GM21737 (cell line): Measurements from ENCODE around the gene CASS4.

Experiments
- ATAC-seq: cut with Tn5 transposase; IDR thresholded peaks from one replicate; pipeline ENCODE4 v1.9.1; 2021; ENCODE audit warnings: mild to moderate bottlenecking, moderate library complexity; ENCODE audit not compliant: unreplicated experiment

CASS4 gene

DNA sequence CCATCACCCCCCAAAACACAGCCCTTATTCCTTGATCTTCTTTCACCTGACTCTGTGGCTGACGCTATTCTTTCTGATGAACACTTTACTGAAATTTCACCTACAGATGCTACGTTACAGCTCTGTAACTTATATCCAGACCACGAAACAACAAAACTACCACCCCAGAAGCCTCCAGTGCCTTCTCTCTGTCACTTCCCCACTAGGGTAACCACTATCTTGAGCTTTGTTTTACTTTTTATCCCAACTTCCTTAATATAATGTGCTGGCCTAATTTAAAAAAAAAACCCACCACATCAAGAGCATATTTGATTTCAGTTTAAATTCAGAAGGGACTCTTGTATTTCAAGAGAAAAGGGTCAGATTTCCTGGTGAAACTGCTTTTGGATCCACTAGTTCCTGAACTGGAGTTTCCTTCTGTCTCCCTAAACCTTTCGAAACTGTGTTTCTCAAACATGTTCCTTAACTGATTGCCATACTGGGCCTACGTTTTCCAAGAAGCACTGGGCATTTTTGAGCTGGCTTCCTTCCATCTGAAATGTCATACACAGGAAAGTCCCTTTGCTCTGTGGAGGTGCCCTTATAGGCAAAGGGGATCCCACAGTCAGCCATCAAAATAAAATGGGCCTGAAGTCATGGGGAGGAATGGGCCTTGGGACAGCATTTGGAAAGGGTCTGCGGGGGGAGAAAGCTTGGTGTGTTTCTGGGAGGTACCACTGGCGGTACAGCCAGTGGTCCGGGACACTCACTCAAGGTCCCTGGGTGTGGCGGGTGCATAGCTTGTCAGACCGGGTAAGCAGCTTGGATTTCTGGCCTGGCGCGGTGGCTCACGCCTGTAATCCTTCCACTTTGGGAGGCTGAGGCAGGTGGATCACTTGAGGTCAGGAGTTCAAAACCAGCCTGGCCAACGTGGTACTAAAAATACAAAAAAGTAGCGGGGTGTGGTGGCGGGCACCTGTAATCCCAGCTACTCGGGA, 30.6 kb downstream of the CASS4 start:
- ATAC-seq = no peak

DNA sequence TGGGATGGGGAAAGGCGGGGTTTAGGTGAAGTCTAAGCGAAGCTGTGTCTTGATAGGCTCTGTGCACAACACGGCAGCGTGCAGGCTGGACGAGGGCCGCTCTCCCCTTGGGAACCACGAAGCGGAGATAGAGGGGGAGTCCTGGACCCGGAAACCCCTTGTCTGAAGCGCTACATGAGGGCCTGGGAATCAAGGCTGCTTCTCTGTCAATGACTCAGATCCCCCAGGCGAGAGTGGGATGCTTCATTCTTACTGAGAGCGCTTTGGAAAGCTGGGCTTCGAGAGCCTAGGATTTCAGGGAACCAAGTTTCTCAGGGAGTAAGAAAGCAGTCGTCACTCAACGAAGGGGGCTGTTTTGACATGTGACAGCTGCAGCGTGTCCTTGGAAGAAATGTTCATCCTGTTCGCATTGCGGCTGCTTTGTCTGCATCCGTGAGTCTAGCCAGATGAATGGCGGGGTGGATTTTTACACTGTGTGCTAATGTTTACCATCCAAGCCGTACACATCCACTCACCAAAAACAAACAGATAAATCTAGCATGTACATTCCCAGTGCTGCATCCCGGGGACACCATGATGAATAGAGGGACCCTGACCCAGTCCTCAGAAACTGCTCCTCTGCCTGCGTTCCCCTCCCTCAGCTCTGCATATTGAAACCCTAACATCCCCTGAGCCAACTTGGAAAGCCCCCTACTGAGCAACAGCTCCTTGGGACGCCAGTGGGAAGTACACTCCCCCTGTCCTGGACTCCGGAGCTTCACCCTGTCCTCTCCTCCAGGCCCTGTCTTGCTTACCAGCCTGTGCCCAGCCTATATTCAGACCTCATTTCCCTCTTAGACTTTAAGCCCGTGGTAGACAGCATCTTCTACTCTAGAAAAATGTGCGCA, 31.8 kb downstream of the CASS4 start:
- ATAC-seq = no peak

DNA sequence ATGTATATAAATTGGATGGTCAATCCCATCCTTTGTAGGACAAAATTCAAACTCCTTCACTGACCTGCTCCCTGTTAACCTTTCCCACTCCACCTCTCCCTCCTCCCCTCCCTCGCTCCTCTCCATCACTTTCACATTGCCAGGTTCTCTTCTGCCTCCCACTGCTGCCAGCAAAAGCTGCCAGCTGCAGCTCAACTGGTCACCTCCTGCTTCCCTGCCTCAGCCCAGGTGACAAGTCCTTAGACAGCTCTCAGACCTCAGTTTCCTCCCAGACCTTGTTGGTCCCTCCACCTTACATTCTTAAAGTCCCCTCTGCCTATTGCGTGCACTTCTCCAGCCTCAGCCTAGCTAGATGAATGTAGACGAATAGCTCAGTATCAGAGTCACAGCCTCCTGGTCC, 33.1 kb downstream of the CASS4 start:
- ATAC-seq = no peak

DNA sequence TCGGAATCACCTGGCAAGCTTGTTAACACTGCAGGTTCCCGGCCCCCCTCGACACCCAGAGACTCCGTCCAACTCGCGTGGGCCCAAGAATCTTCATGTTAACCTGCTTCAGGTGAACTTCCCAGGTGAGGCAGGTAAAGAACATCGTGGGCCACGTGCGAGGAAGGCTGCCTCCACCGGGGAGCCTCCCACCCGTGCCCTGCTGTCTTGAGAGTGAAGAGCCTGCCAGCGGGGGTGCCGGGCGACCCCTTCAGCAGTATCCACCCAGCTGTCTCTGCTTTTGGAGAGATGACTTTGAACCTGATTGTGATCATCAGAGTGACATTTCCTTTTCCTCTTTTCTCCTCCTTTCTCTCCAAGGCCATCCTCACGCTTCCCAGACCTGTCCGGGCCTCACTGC, 33.5 kb downstream of the CASS4 start:
- ATAC-seq = no peak

DNA sequence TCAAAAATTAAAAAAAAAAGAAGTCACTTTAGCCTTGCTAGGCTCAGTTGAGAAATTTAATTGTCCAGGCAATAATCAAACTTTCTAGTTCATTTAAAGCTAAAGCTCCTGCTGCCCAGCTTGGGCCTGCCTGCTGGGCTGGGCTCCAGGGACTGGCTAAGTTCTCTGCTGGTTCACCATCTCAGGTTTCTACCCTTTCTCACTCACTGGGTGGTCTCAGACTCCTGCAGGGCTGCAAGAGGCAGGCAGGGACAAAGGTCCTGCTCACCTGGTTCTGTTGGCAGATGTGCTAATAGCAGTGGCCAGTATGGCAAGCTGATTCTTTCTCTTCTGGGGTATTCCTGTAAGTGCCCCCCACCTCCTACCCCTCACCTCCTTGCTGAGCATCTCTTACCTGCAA, 35.2 kb downstream of the CASS4 start:
- no peak for ATAC-seq

DNA sequence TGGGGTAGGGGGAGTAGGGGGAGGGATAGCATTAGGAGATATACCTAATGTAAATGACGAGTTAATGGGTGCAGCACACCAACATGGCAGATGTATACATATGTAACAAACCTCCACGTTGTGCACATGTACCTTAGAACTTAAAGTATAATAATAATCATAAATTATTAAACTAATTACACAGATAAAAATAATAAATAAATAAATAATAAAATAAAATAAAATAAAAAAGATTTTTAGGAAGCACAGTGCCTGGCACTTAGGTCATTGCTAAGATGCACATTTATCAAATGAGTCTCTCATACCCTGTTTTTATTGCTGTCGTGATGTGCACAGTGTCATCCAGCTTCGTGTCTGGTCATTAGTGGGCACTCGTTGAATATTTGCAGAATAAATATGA, 37.4 kb downstream of the CASS4 start:
- no peak for ATAC-seq

DNA sequence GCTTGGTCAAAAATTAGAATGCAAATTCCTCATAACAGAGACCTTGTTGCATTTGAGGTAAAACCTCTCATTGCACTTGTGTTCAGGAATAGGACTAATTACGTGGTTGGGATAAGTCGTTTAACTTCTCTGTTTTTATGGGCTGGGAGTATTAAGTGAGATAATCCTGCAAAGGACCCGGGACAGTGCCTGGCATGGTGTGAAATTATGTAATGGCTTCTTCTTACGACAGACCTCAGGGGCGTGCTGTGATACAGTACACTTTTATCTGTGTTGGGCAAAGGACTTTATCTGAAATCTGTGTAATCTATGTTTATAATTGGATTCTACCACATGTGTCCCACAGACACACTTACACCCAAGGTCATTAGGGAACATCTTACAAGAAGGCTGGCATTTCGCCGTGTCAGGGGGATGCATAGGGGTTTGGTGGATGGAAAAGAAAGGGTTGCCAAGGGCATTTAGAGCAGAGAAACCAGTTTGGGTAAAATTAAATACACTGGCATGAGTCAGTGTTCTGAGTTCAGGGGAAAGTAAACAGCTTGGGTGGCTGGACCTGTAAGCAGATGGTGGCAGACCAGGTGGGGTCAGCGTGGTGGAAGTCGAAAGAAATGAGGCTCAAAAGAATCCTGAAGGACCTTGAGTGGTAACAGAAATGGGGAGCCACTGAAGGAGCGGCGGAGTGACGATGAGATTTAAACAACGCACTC, 39.2 kb downstream of the CASS4 start:
- ATAC-seq = no peak

DNA sequence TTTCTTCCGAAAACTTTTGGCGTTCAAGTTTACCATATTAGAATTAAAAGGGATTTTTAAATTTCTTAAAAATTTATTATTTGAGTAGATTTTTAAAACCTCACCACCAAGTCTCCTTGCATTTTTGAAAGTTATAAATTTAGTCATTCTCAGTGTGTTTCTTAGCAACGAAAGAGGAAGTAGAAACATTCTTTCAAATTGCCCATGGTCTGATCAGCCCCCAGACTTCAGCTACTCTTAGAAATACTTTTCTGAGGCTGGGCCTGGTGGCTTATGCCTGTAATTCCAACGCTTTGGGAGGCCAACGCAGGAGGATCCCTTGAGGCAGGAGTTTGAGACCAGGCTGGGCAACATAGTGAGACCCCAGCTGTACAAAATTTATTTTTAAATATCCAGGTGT, 41.3 kb downstream of the CASS4 start:
- ATAC-seq = peak; percentile 57

DNA sequence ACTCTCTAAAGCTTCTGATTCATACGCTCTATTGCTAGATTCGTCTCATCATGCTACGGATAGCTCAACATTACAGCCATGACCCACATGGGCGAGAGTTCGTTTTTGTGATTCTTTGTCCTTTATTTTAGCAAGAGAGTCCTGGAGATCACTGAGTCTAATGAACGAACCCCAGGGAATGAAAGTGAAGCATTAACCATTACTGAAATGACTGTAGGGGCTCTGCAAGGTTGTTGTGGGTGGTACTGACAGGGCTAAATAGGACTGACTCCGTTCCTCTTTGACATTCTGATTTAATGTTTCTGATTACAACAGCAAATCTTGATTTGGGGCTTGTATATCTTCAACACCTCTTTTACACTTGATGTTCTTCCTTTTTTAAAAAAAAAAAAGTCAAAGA, 42.7 kb downstream of the CASS4 start:
- ATAC-seq = peak; percentile 71

DNA sequence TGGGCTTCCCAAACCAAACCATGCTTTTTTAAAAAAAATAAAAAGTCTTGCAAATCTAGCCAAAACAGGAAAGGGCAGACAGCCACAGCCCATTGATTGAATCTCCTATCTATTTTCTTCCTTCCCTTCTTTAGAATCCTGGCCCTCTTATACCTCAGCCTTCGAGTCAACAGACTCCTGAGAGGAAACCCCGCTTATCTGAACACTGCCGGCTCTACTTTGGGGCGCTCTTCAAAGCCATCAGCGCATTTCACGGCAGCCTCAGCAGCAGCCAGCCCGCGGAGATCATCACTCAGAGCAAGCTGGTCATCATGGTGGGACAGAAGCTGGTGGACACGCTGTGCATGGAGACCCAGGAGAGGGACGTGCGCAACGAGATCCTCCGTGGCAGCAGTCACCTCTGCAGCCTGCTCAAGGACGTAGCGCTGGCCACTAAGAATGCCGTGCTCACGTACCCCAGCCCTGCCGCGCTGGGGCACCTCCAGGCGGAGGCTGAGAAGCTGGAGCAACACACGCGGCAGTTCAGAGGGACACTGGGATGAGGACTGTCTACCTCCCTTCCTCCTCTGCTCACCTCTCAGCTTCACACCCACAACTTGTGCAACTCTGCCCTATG, 46.3 kb downstream of the CASS4 start:
- no peak for ATAC-seq

DNA sequence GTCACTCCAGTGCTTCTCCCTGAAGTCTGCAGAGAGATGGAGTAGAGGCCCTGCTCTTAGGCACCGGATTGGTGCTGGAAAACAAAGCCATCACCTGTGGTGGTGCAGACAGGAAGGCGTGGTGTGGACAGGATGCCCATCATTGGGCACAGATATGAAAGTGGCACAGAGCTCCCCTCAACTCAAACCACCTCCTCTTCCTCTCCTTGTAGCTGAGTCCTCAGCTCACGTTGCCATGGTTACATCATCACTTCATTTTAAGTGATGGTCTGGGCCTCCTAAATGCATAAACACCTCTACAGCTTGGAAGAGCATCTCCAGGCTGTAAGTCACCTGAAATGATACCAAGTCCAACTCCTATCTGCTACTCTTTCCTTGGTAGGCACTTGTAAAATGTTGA, 48.4 kb downstream of the CASS4 start:
- no peak for ATAC-seq

DNA sequence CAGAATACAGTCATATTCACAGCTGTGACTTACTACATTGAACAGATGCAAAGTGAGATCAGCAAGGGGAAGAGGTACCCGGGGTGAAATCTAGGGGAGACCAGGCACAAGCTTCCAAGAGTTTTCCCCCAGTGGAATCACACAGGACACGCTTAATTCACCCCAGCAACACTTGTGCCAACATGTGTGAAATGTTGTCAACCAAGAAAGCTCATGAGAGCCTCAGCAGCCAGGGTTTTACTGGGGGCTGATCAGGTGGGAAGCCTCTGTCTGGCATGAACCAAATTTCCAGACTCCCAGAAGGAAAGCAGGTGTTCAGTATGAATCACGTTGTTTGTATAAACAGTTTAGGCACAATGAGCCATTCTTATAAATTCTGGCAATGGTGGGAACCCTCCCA, 49.5 kb downstream of the CASS4 start:
- no peak for ATAC-seq

DNA sequence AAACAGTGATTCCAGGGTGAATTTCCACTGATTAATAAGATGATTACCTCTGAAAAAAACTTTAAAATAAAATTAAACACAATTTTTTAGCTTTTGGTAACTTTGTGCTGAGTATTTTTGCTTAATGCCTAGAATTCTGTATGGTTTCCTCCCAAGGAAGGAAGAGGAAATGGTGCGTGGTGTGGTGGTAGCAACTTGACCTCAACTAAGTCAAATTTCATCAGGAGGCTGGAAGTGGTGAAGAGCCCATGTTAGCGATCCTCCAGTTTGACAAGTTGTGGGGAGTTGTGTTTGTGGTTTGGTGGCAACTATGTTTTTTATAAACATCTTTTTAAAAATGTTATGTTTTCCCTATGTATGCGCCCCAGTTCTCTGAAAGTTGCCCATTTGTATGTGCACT, 51.4 kb downstream of the CASS4 start:
- ATAC-seq = no peak

DNA sequence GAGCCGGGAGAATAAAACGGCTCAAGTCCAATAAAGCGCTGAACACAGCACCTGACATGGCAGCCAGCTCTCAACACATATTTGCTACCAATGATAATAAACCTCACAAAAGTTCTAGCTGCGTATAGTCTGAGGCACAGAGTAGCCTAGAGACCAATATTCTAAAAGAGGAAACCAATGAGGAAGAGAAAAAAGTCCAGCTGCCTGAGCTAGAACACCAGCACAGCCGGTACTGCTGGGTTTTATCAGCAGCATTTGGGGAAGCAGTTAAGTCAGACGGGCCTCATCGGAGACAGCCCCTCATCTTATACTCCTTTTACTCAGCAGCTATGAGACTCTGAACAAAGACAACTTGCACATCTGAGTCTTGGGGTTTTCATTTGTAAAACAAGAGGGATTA, 53.9 kb downstream of the CASS4 start:
- no peak for ATAC-seq

DNA sequence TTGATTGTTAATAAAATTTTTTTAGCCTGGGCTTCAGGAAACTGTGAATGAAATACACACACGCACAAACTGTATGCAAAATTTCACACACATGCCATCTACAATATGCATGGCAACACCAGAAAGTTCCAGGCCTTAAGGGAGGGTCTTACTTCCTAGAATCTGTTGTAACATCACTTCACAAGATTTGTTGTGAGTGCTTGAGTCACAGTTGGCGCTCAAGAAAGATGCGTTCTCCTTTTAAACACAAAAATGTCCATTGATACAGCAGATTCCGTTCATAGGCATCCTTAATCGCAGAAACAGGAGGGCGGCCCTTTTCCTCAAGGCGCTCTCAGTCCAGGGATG, 55.9 kb downstream of the CASS4 start:
- ATAC-seq = peak; percentile 2

DNA sequence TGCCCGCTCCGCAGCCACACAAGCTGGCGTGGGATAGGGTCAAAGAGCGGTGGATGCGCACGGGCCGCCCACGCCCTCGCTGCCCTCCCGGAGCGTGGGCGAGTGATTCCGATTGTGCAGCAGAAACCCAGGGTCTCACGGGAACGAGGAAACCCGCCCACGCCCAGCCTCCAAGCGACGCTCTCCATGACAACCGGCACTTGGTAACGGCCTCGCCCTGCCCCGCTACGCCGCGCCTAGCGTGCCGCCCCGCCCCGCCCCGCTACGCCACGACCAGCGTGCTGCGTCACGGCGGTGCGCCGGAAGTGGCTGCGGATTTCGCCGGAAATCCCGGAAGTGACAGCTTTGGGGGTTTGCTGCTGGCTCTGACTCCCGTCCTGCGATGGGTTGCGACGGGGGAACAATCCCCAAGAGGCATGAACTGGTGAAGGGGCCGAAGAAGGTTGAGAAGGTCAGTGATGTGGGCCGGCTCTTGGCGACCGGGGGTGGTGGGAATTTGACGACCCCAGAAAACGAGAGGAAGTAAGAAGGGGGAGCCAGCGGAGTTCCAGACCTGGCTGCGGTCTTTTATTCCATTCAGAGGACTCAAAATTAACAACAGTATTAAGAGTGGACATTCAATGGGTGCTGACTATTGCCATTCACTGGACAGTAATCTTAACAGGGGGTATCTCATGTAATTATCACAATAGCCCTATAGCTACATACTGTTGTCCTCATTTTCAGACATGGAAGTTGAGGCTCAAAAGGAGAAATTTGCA, 56.4 kb downstream of the CASS4 start, which contains the start of gene RTF2:
Gene RTF2, plus strand, starts transcription at position 312 of the 761 bp plus-strand sequence. Its CDS starts 71 bp downstream, at position 383.
- peak; percentile 98 for ATAC-seq

DNA sequence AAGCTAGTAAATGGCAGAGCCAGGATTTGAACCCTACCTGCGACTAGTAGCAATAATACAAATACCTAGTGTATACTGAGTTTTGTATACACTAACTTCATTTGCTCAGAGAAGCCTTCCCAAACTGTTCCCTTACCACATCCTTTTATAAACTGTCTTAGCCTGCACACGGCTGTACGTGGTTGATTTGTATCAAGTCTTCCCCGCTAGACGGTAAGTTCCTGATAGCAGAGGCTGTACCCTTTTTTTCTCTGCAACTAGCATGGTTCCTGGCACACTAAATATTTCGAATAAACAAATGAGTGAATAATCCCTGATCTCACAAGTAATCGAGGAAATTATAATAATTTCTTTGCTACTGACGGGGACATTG, 57.0 kb downstream of the CASS4 start:
- ATAC-seq = no peak

DNA sequence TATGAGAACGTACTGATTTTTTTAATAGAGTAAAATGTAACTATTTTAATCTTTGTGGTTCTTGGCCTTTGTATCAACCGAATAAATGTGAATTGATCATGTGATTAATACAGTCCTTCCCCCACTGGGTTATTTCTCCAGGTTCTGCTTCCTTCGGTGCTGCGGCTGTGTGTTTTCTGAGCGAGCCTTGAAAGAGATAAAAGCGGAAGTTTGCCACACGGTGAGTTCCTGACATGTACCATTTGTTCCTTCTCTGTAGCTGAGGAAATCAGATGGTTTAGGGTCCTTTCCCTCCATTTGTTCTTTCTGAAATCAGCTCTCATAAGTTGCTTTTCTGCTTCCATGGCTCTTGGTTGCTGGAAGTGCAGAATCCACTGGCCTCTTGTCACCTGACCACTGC, 71.9 kb downstream of the CASS4 start:
- ATAC-seq = no peak

DNA sequence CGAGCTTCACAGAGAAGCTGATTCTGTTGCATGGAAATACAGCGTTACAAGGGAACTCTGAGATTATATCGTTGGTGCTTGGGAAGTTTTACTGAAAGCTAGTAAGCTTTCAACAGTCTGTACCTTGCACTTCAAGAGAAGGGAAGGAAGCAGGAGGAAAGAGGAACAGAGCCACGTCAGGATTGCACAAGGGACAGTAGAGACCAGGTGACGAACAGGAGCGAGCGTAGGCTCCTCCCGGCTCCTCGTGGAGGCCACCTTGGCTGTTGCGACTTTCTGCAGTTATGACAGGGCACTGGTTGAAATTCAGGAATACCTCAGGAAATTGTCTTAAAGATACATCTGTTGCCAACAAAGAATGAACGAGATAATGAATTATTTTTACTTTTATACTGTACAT, 75.2 kb downstream of the CASS4 start:
- ATAC-seq = no peak

DNA sequence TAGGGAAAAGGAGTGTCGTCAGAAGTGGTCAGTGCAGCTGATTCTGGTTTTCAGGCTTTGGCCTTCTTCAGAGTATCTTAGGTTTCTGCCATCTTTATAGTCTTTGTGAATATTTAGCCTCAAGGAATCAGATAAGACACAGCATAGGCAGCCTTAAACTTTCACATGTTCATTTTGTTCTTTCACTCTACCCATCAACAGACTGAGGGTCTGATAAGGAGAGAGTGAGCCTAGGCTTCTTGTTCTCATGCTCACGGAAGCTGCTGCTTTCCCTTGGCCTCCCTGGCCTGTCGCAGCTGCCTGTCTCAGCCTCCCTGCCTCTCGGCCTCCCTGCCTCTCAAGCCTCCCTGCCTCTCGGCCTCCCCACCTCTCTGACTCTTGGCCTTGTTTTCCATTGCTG, 76.5 kb downstream of the CASS4 start:
- no peak for ATAC-seq
